Kidney tubule cell (primary cell): ENCODE data around the gene DMRT3.
A peak's percentile ranks its signal among the peaks of the same experiment; 100 is the strongest.

Experiments
- DNase-seq: peaks from one replicate; pipeline ENCODE4 v3.0.0-alpha.2; 2018; ENCODE audit warnings: low spot score

Gene DMRT3

GRCh38 chr9:970151-970996 lies 6.1 kb upstream of the DMRT3 start:
- DNase-seq: no peak

DNA sequence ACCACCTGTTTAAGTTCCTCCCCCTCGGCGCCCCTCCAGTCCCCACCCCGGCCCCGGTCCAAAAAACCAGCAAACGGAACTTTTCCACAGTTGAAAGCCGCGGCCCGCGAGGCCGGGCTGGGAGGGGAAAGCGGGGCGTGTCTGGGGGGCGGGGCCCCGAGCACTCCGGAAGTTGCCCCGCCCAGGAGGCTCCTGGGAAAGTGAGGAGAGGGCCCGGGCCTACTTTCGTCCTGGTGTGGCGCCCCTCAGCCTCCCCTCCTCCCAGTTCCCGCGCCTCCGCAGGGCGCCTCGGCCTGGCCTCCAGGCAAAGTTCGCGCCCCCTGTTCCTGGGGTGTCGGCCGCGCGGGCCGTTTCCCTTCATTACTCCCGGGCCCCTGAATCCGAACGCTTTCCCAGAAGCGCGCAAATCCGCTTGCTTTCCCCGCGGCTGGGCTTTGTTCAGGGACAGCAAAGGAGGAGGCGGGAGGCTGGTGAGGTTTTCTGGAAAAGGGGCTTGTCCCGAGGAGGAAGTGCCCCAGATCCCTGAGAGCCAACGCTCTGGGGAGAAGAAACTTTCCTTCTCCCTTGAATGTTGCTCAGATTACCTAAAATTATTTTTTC lies 4.5 kb upstream of the DMRT3 start:
- DNase-seq: no peak

GRCh38 chr9:972501-973294 lies 3.8 kb upstream of the DMRT3 start:
- no peak for DNase-seq

DNA sequence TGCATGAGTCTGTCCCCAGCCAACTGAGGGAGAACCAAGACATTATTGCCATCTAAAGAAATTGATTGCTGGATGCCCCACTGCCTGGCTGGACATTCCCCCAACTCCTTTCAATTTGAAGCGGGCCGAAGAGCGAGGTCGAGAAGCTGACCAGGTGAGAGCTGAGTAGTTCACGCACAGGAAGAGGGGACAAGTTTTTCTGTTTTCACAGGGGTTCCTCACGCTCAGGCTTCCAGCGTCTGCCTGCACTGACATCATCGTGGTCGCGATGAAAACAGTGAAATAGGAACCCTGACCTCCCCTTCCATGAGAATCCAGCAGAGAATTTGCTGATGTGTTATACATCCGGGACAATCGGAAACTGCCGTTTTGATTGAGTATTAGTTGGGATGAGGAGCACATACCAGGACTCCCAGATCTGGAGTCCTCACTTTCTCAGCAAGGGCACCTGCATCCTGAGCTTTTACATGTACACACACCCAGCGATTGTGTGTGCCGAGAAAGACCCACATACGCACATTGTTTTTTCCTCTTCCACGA lies 3.1 kb upstream of the DMRT3 start:
- DNase-seq: no peak

DNA sequence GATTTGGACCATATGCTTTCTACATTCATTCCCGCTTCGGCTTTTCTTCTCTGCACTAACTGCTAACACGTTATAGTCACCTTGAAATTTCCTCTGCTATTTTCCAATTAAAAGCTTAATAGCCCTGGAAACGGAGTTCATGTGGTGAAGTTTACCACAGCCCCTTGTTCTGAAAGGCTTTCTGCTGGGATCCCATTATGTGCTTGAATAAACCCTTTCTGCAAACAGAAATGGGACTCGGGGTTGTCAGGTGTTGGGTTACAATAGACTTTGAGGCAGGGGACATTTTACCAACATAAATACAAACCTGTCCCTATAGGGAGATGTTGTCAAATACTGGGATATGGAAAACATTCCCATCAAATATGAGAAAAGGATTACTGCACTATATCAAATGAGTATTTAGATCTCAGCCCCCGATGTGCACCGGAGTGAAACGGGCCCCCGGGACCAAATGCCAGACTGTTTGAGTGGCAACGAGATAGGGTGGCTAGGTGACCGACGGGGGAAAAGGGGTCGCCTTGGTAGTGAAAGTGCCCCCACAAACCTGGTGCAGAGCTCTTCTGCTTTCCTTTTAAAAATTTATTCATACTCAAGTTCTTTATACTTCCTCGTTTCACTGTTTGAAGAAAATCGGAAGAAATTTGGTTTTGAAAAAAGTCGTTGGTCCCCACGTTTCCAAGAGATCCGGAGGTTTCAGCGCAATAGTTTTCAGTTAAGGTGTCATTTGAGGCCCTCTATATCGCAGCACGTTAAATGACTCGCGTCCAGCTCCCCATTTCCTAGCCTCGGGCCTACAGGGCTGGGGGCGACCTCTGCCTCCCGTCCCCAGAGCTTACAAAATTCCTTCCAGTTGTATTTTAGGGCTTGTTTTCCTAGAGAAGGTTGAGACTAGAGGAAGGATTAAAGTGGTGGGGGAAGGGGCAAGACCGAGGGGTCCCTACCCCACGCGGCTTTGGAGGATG lies 2.1 kb upstream of the DMRT3 start:
- DNase-seq: no peak

DNA sequence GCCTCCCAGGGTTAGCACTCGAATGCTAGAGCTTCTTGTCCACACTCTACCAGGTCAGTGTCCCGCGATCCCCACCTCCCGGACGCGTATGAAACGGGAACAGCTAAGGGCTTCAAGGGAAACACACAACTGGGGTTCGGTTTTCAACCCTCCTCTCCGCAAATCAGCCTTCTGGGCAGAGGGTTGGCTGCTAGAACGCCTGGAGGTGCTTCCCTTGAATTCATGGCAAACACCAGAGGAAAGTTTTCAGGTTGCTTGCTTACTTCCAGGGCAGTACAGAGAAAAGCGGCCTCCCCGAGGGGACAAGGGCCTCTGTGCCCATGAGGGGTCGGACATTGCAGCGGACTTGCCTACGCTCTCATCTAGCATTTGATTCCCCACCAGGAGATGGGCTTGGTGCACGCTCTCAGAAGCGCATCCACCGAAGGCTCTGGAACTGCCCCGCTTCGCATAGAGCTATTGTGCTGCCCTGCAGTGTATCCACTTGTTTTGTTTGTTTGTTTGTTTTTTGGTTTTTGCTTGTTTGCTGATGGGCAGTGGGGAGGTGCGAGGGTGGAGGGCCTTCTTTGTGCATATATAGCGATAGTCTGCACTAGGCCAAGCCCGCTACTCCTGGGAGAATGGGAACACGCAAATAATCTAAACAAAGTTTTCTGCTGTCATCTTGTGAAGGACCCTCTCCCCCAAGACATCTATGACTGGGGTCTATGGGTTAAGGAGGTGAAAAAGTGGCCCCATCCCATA lies 1.3 kb upstream of the DMRT3 start:
- DNase-seq: no peak

GRCh38 chr9:975740-976257 lies 656 bp upstream of the DMRT3 start:
- DNase-seq: no peak

- peak; percentile 12 for DNase-seq
Measured at GRCh38 chr9:976943-977837, 735 bp downstream of the DMRT3 start.

DNA sequence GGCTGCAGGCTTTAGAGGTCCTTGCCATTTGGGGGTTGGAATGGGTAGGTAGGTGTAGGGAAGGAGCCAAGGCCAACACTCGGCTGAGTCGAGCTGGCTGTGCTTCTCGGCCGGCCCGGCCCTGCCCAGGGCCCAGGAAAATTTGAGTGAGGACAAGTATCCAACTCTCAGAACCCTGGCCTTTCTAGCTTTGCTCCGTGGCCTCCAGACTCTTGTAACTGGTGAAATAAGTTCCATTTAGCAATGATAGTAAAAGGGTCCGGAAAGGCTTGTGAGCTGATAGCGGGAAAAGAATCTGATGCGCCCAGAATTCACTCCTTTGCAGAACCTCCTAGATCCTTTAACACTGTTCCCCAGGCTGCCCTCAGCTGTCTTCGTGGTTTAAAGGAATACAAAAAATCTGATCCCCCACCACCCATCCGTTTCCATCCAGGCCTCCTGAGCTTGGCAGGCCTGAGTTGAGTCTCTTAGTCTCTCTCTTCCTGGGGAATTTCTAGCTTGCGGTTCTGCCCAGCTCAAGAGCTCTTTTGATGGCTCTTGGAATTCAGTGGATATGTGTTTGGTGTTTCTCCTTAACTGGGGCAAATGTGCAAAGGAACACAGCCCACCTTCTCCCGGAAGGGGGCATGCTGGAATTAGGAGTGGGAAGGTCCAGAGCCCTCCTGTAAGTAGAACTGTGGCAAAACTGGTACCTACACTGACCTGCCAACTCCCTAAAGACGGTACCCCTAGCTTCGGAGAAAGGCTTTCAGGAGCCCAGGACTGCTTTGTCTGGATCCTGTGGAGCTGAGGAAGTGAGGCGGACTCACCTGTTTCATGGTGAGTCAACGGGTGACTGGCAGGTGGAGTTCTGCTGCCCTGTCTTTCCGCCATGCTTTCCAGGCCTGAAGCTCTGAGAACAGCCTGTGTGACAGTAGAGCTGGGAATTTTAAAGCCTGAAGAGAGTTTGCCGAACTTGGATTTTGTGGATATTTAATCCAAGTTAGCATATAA lies 1.7 kb downstream of the DMRT3 start:
- no peak for DNase-seq

DNA sequence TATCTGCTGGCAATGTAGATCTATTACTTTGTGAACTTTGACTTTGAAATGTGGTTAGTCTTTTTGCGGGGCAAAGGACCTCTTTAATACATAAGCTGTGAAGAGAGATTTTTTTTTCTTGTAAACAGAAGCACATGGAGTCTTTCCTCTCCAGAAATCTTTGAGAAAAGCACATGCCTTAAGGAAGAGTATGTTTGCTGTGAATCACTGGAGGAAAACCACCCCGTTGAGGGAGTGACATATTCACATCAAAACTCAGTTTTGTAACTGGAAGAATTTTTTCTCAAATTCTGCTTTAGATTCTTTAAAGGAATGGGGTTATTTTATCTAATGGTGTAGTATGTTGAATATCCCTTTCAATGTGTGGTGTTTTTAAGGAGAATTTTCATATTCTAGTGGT lies 3.5 kb downstream of the DMRT3 start:
- DNase-seq: no peak

GRCh38 chr9:980640-981039 lies 4.2 kb downstream of the DMRT3 start:
- no peak for DNase-seq

GRCh38 chr9:981491-981898 lies 5.0 kb downstream of the DMRT3 start:
- no peak for DNase-seq

DNA sequence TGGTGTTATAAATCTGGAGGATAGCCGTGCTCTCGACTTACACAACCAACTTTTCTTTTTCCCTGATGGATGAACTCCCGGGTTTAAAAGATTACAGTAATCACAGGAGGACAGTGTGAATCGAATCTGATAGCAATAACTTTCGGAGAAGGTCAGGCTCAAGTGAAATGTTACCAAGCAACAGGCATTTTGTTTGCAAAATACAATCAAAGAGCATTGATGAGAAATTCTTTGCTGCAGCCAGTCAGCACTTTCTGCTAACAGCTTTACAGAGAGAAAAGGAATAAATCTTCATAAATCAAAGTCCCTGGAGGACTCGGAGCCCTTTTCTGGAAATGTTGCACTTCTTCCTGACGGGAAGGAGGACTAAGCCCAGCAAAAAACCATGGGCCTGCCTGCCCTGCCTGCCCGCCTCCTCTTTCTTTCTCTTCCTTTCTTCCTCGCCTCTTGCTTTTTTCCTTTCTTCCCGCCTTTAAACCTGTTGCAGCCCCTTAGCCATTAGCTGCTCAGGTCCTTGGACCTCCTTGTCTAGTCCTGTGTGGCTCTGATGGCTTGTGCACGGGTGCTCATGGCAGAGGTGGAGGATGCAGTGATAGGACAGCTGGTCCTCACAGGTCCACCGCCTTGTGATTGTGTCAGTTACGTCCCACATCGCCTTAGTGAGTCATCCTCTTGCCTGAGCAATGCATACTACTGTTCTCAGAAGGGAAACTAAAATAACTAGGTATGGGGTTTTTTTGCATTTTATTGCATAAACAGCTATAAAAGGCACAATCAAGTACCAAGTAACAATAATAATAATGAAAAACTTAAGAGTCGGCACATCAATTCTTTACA lies 6.2 kb downstream of the DMRT3 start:
- no peak for DNase-seq

DNA sequence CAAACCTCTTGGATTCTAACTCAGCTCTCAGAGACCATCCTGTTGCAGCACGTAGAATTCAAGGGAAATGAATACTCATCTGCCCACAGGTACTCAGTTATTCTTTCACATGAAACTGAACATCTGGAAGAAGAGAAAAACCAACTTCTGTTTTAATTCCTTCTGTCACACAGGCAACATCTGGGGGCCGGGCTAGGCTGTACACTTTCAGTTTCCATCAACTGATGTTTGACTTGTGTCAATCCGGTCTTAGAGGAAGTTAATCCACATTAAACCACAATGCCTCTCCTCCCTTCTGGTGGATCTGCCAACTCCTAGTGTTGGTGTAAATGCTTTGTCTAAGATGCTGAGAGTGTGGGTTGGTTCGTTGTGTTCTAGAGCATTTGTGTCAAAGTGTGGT lies 17.6 kb downstream of the DMRT3 start:
- no peak for DNase-seq

GRCh38 chr9:995192-995591 lies 18.7 kb downstream of the DMRT3 start:
- DNase-seq: no peak

DNA sequence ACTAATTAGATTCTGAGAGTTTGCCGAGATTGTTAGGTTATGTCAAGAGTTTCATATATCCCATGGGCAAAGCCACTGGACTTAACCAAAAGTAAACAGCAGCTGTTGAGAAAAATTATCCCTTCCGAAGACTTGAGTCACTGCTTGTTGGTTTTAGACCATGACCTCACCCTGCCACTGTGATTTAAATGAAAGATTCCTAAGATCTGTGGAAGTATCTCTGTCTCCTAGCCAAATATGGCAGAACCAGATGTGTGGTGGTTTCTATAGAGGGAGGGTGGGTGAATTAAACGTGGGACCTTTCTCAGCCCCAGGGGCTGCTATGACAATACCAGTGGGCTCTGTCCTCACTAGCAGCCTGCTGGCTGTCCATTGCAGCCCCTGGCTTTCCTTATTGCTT lies 19.3 kb downstream of the DMRT3 start:
- peak; percentile 48 for DNase-seq
